Chondrocyte (in vitro differentiated cells): ENCODE data around the gene FRMD4A. TPM values are rescaled to one million over a fixed set of nuclear protein-coding genes. Genes with fewer than 3 reads are reported as not detected.

Source experiments
- DNase-seq: peaks from one replicate; pipeline ENCODE4 v3.0.0; 2021; ENCODE audit warnings: mixed read lengths, low spot score
- H3K27ac Mint-ChIP-seq: one replicate; pipeline ENCODE4 v1.8.0; 2021; ENCODE audit warnings: mild to moderate bottlenecking, moderate library complexity, mixed read lengths; ENCODE audit not compliant: unreplicated experiment
- H3K27me3 Mint-ChIP-seq: 2 replicates; pipeline ENCODE4 v1.8.0; 2021; ENCODE audit warnings: low read depth, mixed read lengths
- H3K36me3 Mint-ChIP-seq: 2 replicates; pipeline ENCODE4 v1.8.0; 2021; ENCODE audit warnings: low read depth, mixed read lengths
- H3K4me1 Mint-ChIP-seq: 2 replicates; pipeline ENCODE4 v1.8.0; 2021; ENCODE audit warnings: low read depth, mild to moderate bottlenecking, mixed read lengths
- H3K4me3 Mint-ChIP-seq: one replicate; pipeline ENCODE4 v1.8.0; 2021; ENCODE audit warnings: mild to moderate bottlenecking, moderate library complexity, mixed read lengths; ENCODE audit not compliant: unreplicated experiment
- H3K9me3 Mint-ChIP-seq: 2 replicates; pipeline ENCODE4 v1.8.0; 2021; ENCODE audit warnings: low read depth, mixed read lengths
- total RNA-seq: library from RNA; stranded (reverse); gene quantifications from 3 replicates; pipeline ENCODE4 v1.2.1, GENCODE V29; 2021
- TF ChIP-seq, protein P1 (sequence below): fragments of 200-600 bp; sonication (generic); IDR thresholded peaks from 2 replicates; pipeline ENCODE4 v1.5.0; 2021; ENCODE audit warnings: antibody characterized with exemption, mild to moderate bottlenecking, moderate library complexity

Gene FRMD4A
- total RNA-seq, 1 donor from 2014 or later, result 129 TPM

GRCh38 chr10:14325325-14325955, 5.3 kb downstream of the FRMD4A start:
- TF ChIP-seq, protein P1, sequence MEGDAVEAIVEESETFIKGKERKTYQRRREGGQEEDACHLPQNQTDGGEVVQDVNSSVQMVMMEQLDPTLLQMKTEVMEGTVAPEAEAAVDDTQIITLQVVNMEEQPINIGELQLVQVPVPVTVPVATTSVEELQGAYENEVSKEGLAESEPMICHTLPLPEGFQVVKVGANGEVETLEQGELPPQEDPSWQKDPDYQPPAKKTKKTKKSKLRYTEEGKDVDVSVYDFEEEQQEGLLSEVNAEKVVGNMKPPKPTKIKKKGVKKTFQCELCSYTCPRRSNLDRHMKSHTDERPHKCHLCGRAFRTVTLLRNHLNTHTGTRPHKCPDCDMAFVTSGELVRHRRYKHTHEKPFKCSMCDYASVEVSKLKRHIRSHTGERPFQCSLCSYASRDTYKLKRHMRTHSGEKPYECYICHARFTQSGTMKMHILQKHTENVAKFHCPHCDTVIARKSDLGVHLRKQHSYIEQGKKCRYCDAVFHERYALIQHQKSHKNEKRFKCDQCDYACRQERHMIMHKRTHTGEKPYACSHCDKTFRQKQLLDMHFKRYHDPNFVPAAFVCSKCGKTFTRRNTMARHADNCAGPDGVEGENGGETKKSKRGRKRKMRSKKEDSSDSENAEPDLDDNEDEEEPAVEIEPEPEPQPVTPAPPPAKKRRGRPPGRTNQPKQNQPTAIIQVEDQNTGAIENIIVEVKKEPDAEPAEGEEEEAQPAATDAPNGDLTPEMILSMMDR, result peak; percentile 67
- Mint-ChIP-seq H3K27me3 (no peaks in the 10 kb centered on the region), H3K4me3 (no peak overlapping the region), H3K27ac (no peak overlapping the region), H3K4me1 (peaks cover 9% of the 10 kb centered on the region), H3K36me3 (no peaks in the 10 kb centered on the region), H3K9me3 (peaks cover 5% of the 10 kb centered on the region)
- no peak for DNase-seq

DNA sequence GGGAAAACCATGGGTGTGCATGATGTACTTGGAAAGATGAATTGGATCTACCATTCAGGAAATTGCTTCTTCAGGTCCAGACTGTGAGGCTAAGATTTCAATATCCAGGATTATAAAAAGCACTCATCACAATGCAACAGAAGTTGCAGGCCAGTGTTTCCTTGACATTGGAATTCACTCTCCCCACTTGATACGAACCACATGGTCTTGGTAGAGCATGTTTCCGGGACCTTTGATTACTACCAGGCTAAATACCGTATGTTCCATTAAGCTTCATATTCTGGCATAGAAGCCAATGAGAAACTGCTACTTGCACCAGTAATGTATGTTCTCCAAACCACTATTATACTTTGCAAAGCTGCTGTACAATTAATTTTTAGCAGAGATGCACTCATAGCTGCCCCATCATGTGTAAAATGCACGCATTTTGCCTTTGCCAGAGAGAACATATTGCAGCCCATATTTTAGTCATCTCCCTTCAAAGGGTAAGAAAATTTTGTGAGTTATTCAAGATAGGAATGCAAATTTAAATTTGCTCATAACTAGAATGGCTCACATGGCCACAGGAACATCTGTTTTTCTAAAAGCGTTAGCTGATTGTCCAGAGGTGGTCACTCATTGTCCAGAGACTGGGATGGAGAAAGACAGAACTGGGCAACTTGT, 8.1 kb downstream of the FRMD4A start:
- no peak overlapping the region for H3K4me3 Mint-ChIP-seq
- H3K36me3 Mint-ChIP-seq, result peaks cover 2% of the 10 kb centered on the region
- no peak for DNase-seq
- peaks cover 5% of the 10 kb centered on the region for H3K9me3 Mint-ChIP-seq
- TF ChIP-seq, protein P1, result no peak
- no peaks in the 10 kb centered on the region for H3K27me3 Mint-ChIP-seq
- H3K4me1 Mint-ChIP-seq, result no peaks in the 10 kb centered on the region
- H3K27ac Mint-ChIP-seq, result no peak overlapping the region

DNA sequence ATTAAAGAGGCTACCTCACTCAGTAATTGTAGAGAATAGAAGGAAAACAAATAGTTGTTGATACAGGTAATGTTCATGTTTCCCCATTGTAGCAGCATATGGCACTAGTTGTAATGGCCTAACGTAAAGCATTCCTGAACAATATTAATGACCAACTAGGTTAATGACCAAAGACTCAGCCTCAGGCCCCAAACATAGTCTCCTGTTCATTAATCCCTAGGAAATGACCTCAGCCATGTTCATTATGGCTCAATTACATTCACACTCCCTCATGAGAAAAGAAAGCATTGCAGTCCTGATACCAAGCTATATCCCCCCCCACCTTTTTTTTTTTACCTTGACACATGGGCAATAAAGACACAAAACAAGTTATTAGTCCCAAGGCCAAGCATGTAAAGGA, 12.7 kb downstream of the FRMD4A start:
- Mint-ChIP-seq H3K27me3 (no peaks in the 10 kb centered on the region), H3K4me3 (no peak overlapping the region), H3K36me3 (peaks cover 2% of the 10 kb centered on the region), H3K4me1 (no peaks in the 10 kb centered on the region), H3K27ac (no peak overlapping the region), H3K9me3 (no peaks in the 10 kb centered on the region)
- no peak for DNase-seq
- TF ChIP-seq, protein P1, result no peak

GRCh38 chr10:14312014-14312413, 18.7 kb downstream of the FRMD4A start:
- no peaks in the 10 kb centered on the region for H3K36me3 Mint-ChIP-seq
- H3K9me3 Mint-ChIP-seq, result no peaks in the 10 kb centered on the region
- DNase-seq, result no peak
- no peak overlapping the region for H3K4me3 Mint-ChIP-seq
- no peaks in the 10 kb centered on the region for H3K27me3 Mint-ChIP-seq
- TF ChIP-seq, protein P1, result no peak
- H3K27ac Mint-ChIP-seq, result no peak overlapping the region
- no peaks in the 10 kb centered on the region for H3K4me1 Mint-ChIP-seq

- peaks cover 4% of the 10 kb centered on the region for H3K4me1 Mint-ChIP-seq
- no peak for DNase-seq
- H3K4me3 Mint-ChIP-seq, result no peak overlapping the region
- H3K9me3 Mint-ChIP-seq, result no peaks in the 10 kb centered on the region
- TF ChIP-seq, protein P1, result no peak
- no peak overlapping the region for H3K27ac Mint-ChIP-seq
- no peaks in the 10 kb centered on the region for H3K36me3 Mint-ChIP-seq
- H3K27me3 Mint-ChIP-seq, result no peaks in the 10 kb centered on the region
Observed at GRCh38 chr10:14311206-14311957, 19.3 kb downstream of the FRMD4A start.
